Measurements from ENCODE around the gene RGS10. TPM values are rescaled to one million over a fixed set of nuclear protein-coding genes. Genes with fewer than 3 reads are reported as not detected.

The RGS10 gene
- total RNA-seq, 1 experiment from 2014 or later: 46.0 TPM

DNA sequence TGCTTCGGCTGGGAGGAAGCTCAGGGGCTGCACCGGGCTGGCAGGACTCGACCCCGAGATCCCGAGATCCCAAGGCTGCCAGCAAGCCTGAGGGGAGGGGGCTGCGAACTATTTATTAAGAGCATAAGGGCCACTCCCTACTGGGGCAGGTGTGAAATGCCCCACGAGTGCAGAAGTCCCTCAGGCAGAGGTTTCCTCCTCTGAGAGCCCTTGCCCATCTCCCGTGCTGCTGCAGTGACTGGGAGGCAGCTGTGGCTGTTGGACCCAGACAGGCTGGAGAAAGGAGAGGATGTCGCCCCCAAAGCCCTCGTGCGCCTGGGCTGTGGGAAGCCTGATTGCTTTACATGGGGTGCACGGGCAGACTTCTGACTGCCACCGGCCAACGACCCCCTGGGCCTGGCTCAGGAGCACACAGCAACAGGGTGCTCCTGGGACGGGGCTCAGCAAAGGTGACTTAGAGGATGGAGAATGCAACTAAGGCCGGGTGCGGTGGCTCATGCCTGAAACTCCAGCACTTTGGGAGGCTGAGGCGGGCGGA is 39.8 kb downstream of the RGS10 start:
- H3F3A ChIP-seq (ENCODE audit: insufficient read depth, low read depth): no peaks in the 10 kb centered on the region
- no peak overlapping the region for H2AFZ ChIP-seq
- no peaks in the 10 kb centered on the region for H3K4me1 ChIP-seq (replicated peaks; ENCODE audit: insufficient read depth)
- H3K27ac ChIP-seq: no peak overlapping the region
- no peaks in the 10 kb centered on the region for H4K20me1 ChIP-seq (ENCODE audit: insufficient read depth)
- CTCF ChIA-PET: no interaction called here
- DNase-seq: no peak
- intact Hi-C loops (cut with micrococcal nuclease; ENCODE audit: unreplicated experiment): no loop called here
- no peak overlapping the region for H3K4me3 ChIP-seq
- POLR2A ChIA-PET (ENCODE audit: unreplicated experiment): no interaction called here
- H3K9me2 ChIP-seq (ENCODE audit: insufficient read depth): no peaks in the 10 kb centered on the region
- no peaks in the 10 kb centered on the region for H3K79me2 ChIP-seq (ENCODE audit: low read depth)
- H3K36me3 ChIP-seq (ENCODE audit: low read depth): no peaks in the 10 kb centered on the region
- no peak for TF ChIP-seq EZH2 (IDR thresholded peaks at IDR 0.05; ENCODE audit: low read depth)
- TF ChIP-seq, protein P1, sequence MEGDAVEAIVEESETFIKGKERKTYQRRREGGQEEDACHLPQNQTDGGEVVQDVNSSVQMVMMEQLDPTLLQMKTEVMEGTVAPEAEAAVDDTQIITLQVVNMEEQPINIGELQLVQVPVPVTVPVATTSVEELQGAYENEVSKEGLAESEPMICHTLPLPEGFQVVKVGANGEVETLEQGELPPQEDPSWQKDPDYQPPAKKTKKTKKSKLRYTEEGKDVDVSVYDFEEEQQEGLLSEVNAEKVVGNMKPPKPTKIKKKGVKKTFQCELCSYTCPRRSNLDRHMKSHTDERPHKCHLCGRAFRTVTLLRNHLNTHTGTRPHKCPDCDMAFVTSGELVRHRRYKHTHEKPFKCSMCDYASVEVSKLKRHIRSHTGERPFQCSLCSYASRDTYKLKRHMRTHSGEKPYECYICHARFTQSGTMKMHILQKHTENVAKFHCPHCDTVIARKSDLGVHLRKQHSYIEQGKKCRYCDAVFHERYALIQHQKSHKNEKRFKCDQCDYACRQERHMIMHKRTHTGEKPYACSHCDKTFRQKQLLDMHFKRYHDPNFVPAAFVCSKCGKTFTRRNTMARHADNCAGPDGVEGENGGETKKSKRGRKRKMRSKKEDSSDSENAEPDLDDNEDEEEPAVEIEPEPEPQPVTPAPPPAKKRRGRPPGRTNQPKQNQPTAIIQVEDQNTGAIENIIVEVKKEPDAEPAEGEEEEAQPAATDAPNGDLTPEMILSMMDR (conservative IDR thresholded peaks at IDR 0.05): no peak
- H3K27me3 ChIP-seq (ENCODE audit: insufficient read depth, low read depth): no peaks in the 10 kb centered on the region
- no peak overlapping the region for H3K4me2 ChIP-seq
- no TSS peak for BruUV-seq (replicated peaks)
- no peaks in the 10 kb centered on the region for H3K9me3 ChIP-seq (ENCODE audit: insufficient read depth, low read depth)

DNA sequence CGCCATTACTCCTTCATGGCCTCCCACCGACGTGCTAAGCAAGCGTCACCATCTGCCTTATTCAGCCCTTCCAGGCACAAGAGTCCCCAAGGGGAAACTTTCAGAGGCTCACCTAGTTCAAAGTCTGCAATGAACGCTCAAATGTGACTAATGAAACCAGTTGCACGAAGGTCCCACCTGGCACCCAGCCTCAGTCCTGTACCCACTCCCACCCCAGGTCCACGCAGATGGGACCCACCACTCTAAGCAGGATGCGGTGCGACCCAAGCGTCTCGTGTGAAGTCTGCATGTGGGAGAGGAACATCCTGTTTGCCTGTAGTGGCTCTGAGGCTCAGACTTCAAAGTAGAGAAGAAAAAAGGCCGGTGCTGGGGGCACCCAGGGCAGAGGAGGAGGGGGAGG is 40.3 kb downstream of the RGS10 start:
- no peak for TF ChIP-seq EZH2 (IDR thresholded peaks at IDR 0.05; ENCODE audit: low read depth)
- TF ChIP-seq, protein P1 (conservative IDR thresholded peaks at IDR 0.05): no peak
- BruUV-seq (replicated peaks): no TSS peak
- no peaks in the 10 kb centered on the region for H3K4me1 ChIP-seq (replicated peaks; ENCODE audit: insufficient read depth)
- no peaks in the 10 kb centered on the region for H4K20me1 ChIP-seq (ENCODE audit: insufficient read depth)
- H3K36me3 ChIP-seq (ENCODE audit: low read depth): no peaks in the 10 kb centered on the region
- DNase-seq: no peak
- ChIA-PET POLR2A (ENCODE audit: unreplicated experiment) (no interaction called here), CTCF (no interaction called here)
- H3K9me2 ChIP-seq (ENCODE audit: insufficient read depth): no peaks in the 10 kb centered on the region
- H3K27me3 ChIP-seq (ENCODE audit: insufficient read depth, low read depth): no peaks in the 10 kb centered on the region
- H2AFZ ChIP-seq: no peak overlapping the region
- no peak overlapping the region for H3K4me3 ChIP-seq
- intact Hi-C loops (cut with micrococcal nuclease; ENCODE audit: unreplicated experiment): no loop called here
- H3F3A ChIP-seq (ENCODE audit: insufficient read depth, low read depth): no peaks in the 10 kb centered on the region
- H3K9me3 ChIP-seq (ENCODE audit: insufficient read depth, low read depth): no peaks in the 10 kb centered on the region
- H3K79me2 ChIP-seq (ENCODE audit: low read depth): no peaks in the 10 kb centered on the region
- H3K27ac ChIP-seq: no peak overlapping the region
- no peak overlapping the region for H3K4me2 ChIP-seq

DNA sequence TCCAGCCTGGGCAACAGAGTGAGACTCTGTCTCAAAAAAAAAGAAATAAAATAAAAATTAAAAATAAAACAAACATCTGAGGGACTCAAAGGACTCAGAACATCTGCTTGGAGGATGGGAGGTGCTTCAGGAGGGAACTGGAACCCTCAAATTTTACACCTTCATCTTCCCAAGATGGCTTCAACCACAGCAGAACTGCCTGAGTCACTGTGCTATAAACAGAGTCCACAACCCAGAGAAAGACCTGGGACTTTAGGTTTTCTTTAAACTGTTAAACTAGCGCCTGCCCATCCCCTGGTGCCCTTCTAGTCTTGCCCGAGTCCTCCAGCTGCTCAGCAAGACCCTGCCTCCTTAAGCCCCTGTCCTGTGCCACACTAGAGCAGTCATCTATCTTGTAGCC is 40.8 kb downstream of the RGS10 start:
- BruUV-seq (replicated peaks): no TSS peak

More for the DNA sequence above, 40.8 kb downstream of the RGS10 start:
- Histone ChIP-seq H3K36me3 (ENCODE audit: low read depth) (no peaks in the 10 kb centered on the region), H3K9me3 (ENCODE audit: insufficient read depth, low read depth) (no peaks in the 10 kb centered on the region), H2AFZ (no peak overlapping the region), H3K79me2 (ENCODE audit: low read depth) (no peaks in the 10 kb centered on the region), H3K9me2 (ENCODE audit: insufficient read depth) (no peaks in the 10 kb centered on the region), H3K27ac (no peak overlapping the region), H3K27me3 (ENCODE audit: insufficient read depth, low read depth) (no peaks in the 10 kb centered on the region), H3K4me2 (no peak overlapping the region), H3K4me3 (no peak overlapping the region), H3K4me1 (replicated peaks; ENCODE audit: insufficient read depth) (no peaks in the 10 kb centered on the region), H4K20me1 (ENCODE audit: insufficient read depth) (no peaks in the 10 kb centered on the region), H3F3A (ENCODE audit: insufficient read depth, low read depth) (no peaks in the 10 kb centered on the region)
- CTCF ChIA-PET: interaction anchor here (0.7 kb wide), 1 partner anchor 101 kb away, joined by 3 read pairs; no protein-coding TSS in a partner anchor
- TF ChIP-seq, protein P1 (conservative IDR thresholded peaks at IDR 0.05): no peak
- TF ChIP-seq EZH2 (IDR thresholded peaks at IDR 0.05; ENCODE audit: low read depth): no peak
- no peak for DNase-seq
- intact Hi-C loops (cut with micrococcal nuclease; ENCODE audit: unreplicated experiment): no loop called here
- POLR2A ChIA-PET (ENCODE audit: unreplicated experiment): no interaction called here
